Endothelial cell of umbilical vein (primary cell): ENCODE results near the gene ZNF791. TPM values are rescaled to one million over a fixed set of nuclear protein-coding genes. Genes with fewer than 3 reads are reported as not detected.

Experiments used
- BruUV-seq: library from RNA; stranded (reverse); fragments of 400-500 nt; replicated peaks from 2 replicates; lab custom pipeline; 2021; lab: Mats Ljungman, UMichigan
- CTCF ChIA-PET: fragments of 300-600, 350-600 bp; sonication (Branson Sonifier 250); formaldehyde crosslinking; loops from one replicate; lab custom pipeline; 2021; ENCODE audit warnings: antibody characterized with exemption, inconsistent platforms; lab: Charles Lee
- POLR2A ChIA-PET: fragments of 300-600, 350-600 bp; sonication (Branson Sonifier 250); formaldehyde crosslinking; loops from one replicate; lab custom pipeline; 2021; ENCODE audit warnings: antibody characterized with exemption, inconsistent platforms; lab: Charles Lee
- DNase-seq: peaks from one replicate; pipeline ENCODE4 v3.0.0-alpha.2; 2011; ENCODE audit warnings: low read depth, low spot score
- FAIRE-seq: peaks from 2 replicates; lab custom pipeline; 2011; peaks lifted over from hg19 to GRCh38; lab: Jason Lieb, UNC
- H2AFZ ChIP-seq: 2 replicates; pipeline ENCODE4 v1.6.0; 2012; ENCODE audit warnings: low read depth, low read length, control low read depth, inconsistent platforms
- H3K27ac ChIP-seq: 2 replicates; pipeline ENCODE4 v1.5.1; 2011; ENCODE audit warnings: low read depth, mild to moderate bottlenecking, control low read depth, low read length, moderate library complexity; ENCODE audit not compliant: insufficient read depth
- H3K27me3 ChIP-seq, 2 experiments: 2 replicates each; pipeline versions ENCODE4 v1.6.0 to v1.6.1; 2011; ENCODE audit warnings: low read length in 2 of 2, mixed read lengths in 1 of 2; ENCODE audit not compliant: control insufficient read depth in 2 of 2, insufficient read depth in 2 of 2
- H3K36me3 ChIP-seq, 2 experiments: 2 replicates in 1 of 2; 3 replicates in 1 of 2; pipeline ENCODE4 v1.5.1; 2011; ENCODE audit warnings: low read length in 2 of 2, mild to moderate bottlenecking in 1 of 2, moderate library complexity in 1 of 2; ENCODE audit not compliant: control insufficient read depth in 2 of 2, insufficient read depth in 2 of 2; ENCODE audit errors: extremely low read depth in 1 of 2
- H3K4me1 ChIP-seq: 3 replicates; pipeline ENCODE4 v1.5.1; 2011; ENCODE audit warnings: mild to moderate bottlenecking, low read length; ENCODE audit not compliant: control insufficient read depth, insufficient read depth; ENCODE audit errors: extremely low read depth
- H3K4me2 ChIP-seq: 2 replicates; pipeline ENCODE4 v1.6.1; 2011; ENCODE audit warnings: low read length, control low read depth, mixed read lengths; ENCODE audit not compliant: insufficient read depth
- H3K4me3 ChIP-seq, 3 experiments: fragments of 200-600 bp in 1 of 3; sonication (generic), shearing (Covaris generic) in 1 of 3; replicated peaks in 1 of 3; 2 replicates each; pipeline ENCODE4 v1.5.1; 2011 to 2016; ENCODE audit warnings: control low read depth in 3 of 3, low read length in 3 of 3, mild to moderate bottlenecking in 2 of 3, inconsistent platforms in 1 of 3, low read depth in 1 of 3, moderate library complexity in 1 of 3; ENCODE audit not compliant: insufficient read depth in 1 of 3
- H3K79me2 ChIP-seq: 2 replicates; pipeline ENCODE4 v1.6.0; 2012; ENCODE audit warnings: low read length, inconsistent platforms; ENCODE audit not compliant: control insufficient read depth, insufficient read depth
- H3K9ac ChIP-seq: replicated peaks from 2 replicates; pipeline ENCODE3; 2011; ENCODE audit warnings: low read length, control low read depth; ENCODE audit not compliant: insufficient read depth; ENCODE audit errors: extremely low read depth
- H3K9me1 ChIP-seq: replicated peaks from 3 replicates; pipeline ENCODE4 v1.6.0; 2011; ENCODE audit warnings: mild to moderate bottlenecking, low read length; ENCODE audit not compliant: control insufficient read depth, insufficient read depth; ENCODE audit errors: extremely low read depth
- H3K9me3 ChIP-seq: replicated peaks from 2 replicates; pipeline ENCODE4 v1.5.1; 2012; ENCODE audit warnings: low read length, inconsistent platforms; ENCODE audit not compliant: control insufficient read depth, insufficient read depth
- H4K20me1 ChIP-seq: replicated peaks from 2 replicates; pipeline ENCODE3; 2011; ENCODE audit warnings: mild to moderate bottlenecking, low read length; ENCODE audit not compliant: control insufficient read depth, insufficient read depth; ENCODE audit errors: extremely low read depth
- CTCF ChIP-seq, 2 donors: IDR thresholded peaks; 1 replicate in 1 of 2; 2 replicates in 1 of 2; pipeline ENCODE4 v1.5.1; 2011; ENCODE audit warnings: low read length in 2 of 2, mild to moderate bottlenecking in 2 of 2, moderate library complexity in 2 of 2, control low read depth in 1 of 2, inconsistent platforms in 1 of 2, low read depth in 1 of 2; ENCODE audit not compliant: insufficient read depth in 1 of 2; ENCODE audit errors: extremely low read depth in 1 of 2
- EZH2 ChIP-seq: IDR thresholded peaks from 2 replicates; pipeline ENCODE4 v1.6.1; 2012; ENCODE audit warnings: borderline replicate concordance, low read depth, mild to moderate bottlenecking, moderate library complexity, low read length, inconsistent platforms; ENCODE audit not compliant: severe bottlenecking
- FOS ChIP-seq: IDR thresholded peaks from 2 replicates; pipeline ENCODE4 v1.6.1; 2011; ENCODE audit warnings: mild to moderate bottlenecking, low read length, moderate library complexity, borderline replicate concordance; ENCODE audit not compliant: insufficient read depth
- GATA2 ChIP-seq: IDR thresholded peaks from 2 replicates; pipeline ENCODE4 v1.7.0; 2011; ENCODE audit warnings: low read depth, mild to moderate bottlenecking, moderate library complexity, mixed read lengths, low read length; ENCODE audit not compliant: insufficient read length, insufficient read depth
- JUN ChIP-seq: IDR thresholded peaks from 2 replicates; pipeline ENCODE4 v1.6.1; 2011; ENCODE audit warnings: borderline replicate concordance, low read depth; ENCODE audit not compliant: insufficient read length, insufficient read depth
- MAX ChIP-seq: IDR thresholded peaks from 2 replicates; pipeline ENCODE4 v1.6.1; 2011; ENCODE audit not compliant: insufficient read depth, insufficient read length
- MYC ChIP-seq: IDR thresholded peaks from one replicate; pipeline ENCODE4 v1.6.1; 2011; ENCODE audit warnings: mild to moderate bottlenecking, low read depth, low read length
- POLR2A ChIP-seq: IDR thresholded peaks from 2 replicates; pipeline ENCODE4 v1.6.1; 2012; ENCODE audit warnings: low read depth, mild to moderate bottlenecking, control low read depth, low read length
- POLR2AphosphoS5 ChIP-seq: IDR thresholded peaks from 2 replicates; pipeline ENCODE4 v1.6.1; 2012; ENCODE audit warnings: low read depth, mild to moderate bottlenecking, control low read depth, low read length, moderate library complexity; ENCODE audit not compliant: insufficient read depth
- dilution Hi-C: fragments of 300-500 bp; cut with MboI; formaldehyde crosslinking; loops from one replicate; pipeline ENCODE4 v1.15.0; 2019; ENCODE audit warnings: low sequenced_read_pairs; ENCODE audit not compliant: extremely low pct_ligation_motif_present
- intact Hi-C: fragments of 100-400 bp; cut with micrococcal nuclease; formaldehyde crosslinking; loops from one replicate; pipeline ENCODE4 v1.10.0; 2022
- polyA plus RNA-seq, 4 experiments: library from polyadenylated mRNA; depleted of rRNA in 3 of 4; stranded (reverse) in 3 of 4; unstranded in 1 of 4; fragments of >200 nt; gene quantifications; 2 replicates each; pipeline versions ENCODE4 v1.2.1 to v1.2.3, GENCODE V29; 2011 to 2012; ENCODE audit warnings: missing spikeins in 1 of 4
- total RNA-seq: library from RNA; stranded (reverse); gene quantifications from 2 replicates; pipeline ENCODE4 v1.2.3, GENCODE V29; 2021

ZNF791 gene
- total and polyA plus RNA-seq, 2 donors (not counting 3 experiments of a cell fraction or from before 2014, with no cell fraction given) = 8.3 to 21.8 TPM

DNA sequence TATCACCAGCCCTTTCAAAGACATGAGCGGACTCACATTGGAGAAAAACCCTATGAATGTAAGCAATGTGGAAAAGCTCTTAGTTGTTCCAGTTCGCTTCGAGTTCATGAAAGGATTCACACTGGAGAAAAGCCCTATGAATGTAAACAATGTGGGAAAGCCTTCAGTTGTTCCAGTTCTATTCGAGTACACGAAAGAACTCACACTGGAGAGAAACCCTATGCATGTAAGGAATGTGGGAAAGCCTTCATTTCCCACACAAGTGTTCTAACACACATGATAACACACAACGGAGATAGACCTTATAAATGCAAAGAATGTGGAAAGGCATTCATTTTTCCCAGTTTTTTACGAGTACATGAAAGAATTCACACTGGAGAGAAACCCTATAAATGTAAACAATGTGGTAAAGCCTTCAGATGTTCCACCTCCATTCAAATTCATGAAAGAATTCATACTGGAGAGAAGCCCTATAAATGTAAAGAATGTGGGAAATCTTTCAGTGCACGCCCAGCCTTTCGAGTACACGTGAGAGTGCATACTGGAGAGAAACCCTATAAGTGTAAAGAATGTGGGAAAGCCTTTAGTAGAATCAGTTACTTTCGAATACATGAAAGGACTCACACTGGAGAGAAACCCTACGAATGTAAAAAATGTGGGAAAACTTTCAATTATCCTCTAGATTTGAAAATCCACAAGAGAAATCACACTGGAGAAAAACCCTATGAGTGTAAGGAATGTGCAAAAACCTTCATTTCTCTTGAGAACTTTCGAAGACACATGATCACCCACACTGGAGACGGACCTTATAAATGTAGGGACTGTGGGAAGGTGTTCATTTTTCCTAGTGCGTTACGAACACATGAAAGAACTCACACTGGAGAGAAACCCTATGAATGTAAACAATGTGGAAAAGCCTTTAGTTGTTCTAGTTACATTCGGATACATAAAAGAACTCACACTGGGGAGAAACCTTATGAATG is 17.6 kb downstream of the ZNF791 start:
- CTCF ChIA-PET = no interaction called here
- no peaks in the 10 kb centered on the region for H3K4me1 ChIP-seq
- H3K9me3 ChIP-seq = peaks cover 23% of the 10 kb centered on the region

More for the DNA sequence above, 17.6 kb downstream of the ZNF791 start:
- intact Hi-C loops (no loop called here), dilution Hi-C loops (no loop called here)
- DNase-seq = no peak
- no peak overlapping the region for H3K27ac ChIP-seq
- H3K4me2 ChIP-seq = no peak overlapping the region
- H3K9ac ChIP-seq = no peak overlapping the region
- TF ChIP-seq FOS (no peak), CTCF (IDR thresholded peaks at IDR 0.05; ENCODE audit: extremely low read depth in 1 of 2, insufficient read depth in 1 of 2, low read depth in 1 of 2, low read length in 2 of 2) (no peak), MYC (no peak), GATA2 (no peak), POLR2AphosphoS5 (no peak), POLR2A (no peak), JUN (no peak), MAX (no peak), EZH2 (no peak)
- no peaks in the 10 kb centered on the region for H4K20me1 ChIP-seq
- no TSS peak for BruUV-seq
- no peak overlapping the region for H3K4me3 ChIP-seq
- POLR2A ChIA-PET = no interaction called here
- no peak overlapping the region for H2AFZ ChIP-seq
- no peaks in the 10 kb centered on the region for H3K27me3 ChIP-seq
- no peak for FAIRE-seq
- H3K79me2 ChIP-seq = peaks cover 3% of the 10 kb centered on the region
- peaks cover 15 to 22% of the 10 kb centered on the region in 2 experiments for H3K36me3 ChIP-seq
- no peaks in the 10 kb centered on the region for H3K9me1 ChIP-seq
